GM12872 (cell line): Measurements from ENCODE around the gene RBMY1J.
"Not testable (repeated sequence)": the region's sequence is repeated elsewhere in the genome, so short reads cannot be mapped to it uniquely, and the experiment has no call there.

Experiments
- CTCF ChIP-seq: IDR thresholded peaks from 3 replicates; pipeline ENCODE4 v1.5.1; 2011; ENCODE audit warnings: low read depth, mild to moderate bottlenecking, low read length, moderate library complexity; ENCODE audit not compliant: insufficient read depth

The RBMY1J gene

GRCh38 chrY:22403110-22403509 is at the start of gene RBMY1J:
Gene RBMY1J (plus strand): TSS chrY:22403410. CDS start chrY:22405448, 2,038 bp downstream.
- not testable (repeated sequence) for TF ChIP-seq CTCF

GRCh38 chrY:22367416-22367815 is 35.8 kb upstream of the RBMY1J start:
- no peak for TF ChIP-seq CTCF

- TF ChIP-seq CTCF, result no peak
These were observed 32.6 kb upstream of the RBMY1J start for GRCh38 chrY:22370623-22371022.

GRCh38 chrY:22373494-22373893 is 29.7 kb upstream of the RBMY1J start:
- no peak for TF ChIP-seq CTCF
